ENCODE measurements around the gene ALKBH3. TPM values are rescaled to one million over a fixed set of nuclear protein-coding genes. Genes with fewer than 3 reads are reported as not detected.
A peak's percentile ranks its signal among the peaks of the same experiment; 100 is the strongest.

The ALKBH3 gene
- polyA plus RNA-seq, 1 experiment = 36.5 TPM

GRCh38 chr11:43922744-43923405 lies 42.2 kb downstream of the ALKBH3 start:
- H3K9me3 ChIP-seq (ENCODE audit: control insufficient read depth, insufficient read depth, low read length) = no peaks in the 10 kb centered on the region
- TF ChIP-seq, protein P1, sequence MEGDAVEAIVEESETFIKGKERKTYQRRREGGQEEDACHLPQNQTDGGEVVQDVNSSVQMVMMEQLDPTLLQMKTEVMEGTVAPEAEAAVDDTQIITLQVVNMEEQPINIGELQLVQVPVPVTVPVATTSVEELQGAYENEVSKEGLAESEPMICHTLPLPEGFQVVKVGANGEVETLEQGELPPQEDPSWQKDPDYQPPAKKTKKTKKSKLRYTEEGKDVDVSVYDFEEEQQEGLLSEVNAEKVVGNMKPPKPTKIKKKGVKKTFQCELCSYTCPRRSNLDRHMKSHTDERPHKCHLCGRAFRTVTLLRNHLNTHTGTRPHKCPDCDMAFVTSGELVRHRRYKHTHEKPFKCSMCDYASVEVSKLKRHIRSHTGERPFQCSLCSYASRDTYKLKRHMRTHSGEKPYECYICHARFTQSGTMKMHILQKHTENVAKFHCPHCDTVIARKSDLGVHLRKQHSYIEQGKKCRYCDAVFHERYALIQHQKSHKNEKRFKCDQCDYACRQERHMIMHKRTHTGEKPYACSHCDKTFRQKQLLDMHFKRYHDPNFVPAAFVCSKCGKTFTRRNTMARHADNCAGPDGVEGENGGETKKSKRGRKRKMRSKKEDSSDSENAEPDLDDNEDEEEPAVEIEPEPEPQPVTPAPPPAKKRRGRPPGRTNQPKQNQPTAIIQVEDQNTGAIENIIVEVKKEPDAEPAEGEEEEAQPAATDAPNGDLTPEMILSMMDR (IDR thresholded peaks at IDR 0.05; ENCODE audit: low read depth, low read length) = no peak
- no peaks in the 10 kb centered on the region for H3K27me3 ChIP-seq (ENCODE audit: control insufficient read depth, insufficient read depth, low read length)
- ChIA-PET CTCF (interaction anchor here (1.1 to 1.6 kb wide), 4 partner anchors 10 to 171 kb away, joined by 3 to 6 read pairs (median 4); no protein-coding TSS in a partner anchor), POLR2A (interaction anchor here (0.9 to 3.0 kb wide), 4 partner anchors 11 to 92 kb away, joined by 3 to 13 read pairs (median 7); partner anchors contain the start of gene C11orf96)
- H3K4me3 ChIP-seq (ENCODE audit: low read depth, low read length) = no peak overlapping the region
- H3K27ac ChIP-seq (ENCODE audit: low read depth, low read length) = peak overlapping the region; percentile 95
- DNase-seq (ENCODE audit: low read depth, low spot score) = no peak

GRCh38 chr11:43923406-43924111 lies 42.9 kb downstream of the ALKBH3 start:
- Histone ChIP-seq H3K27me3 (ENCODE audit: control insufficient read depth, insufficient read depth, low read length) (no peaks in the 10 kb centered on the region), H3K4me3 (ENCODE audit: low read depth, low read length) (no peak overlapping the region), H3K27ac (ENCODE audit: low read depth, low read length) (peak overlapping the region; percentile 95), H3K9me3 (ENCODE audit: control insufficient read depth, insufficient read depth, low read length) (no peaks in the 10 kb centered on the region)
- DNase-seq (ENCODE audit: low read depth, low spot score) = peak; percentile 79
- TF ChIP-seq, protein P1 (IDR thresholded peaks at IDR 0.05; ENCODE audit: low read depth, low read length) = no peak
- ChIA-PET POLR2A (interaction anchor here (0.6 to 3.0 kb wide), 5 partner anchors 10 to 612 kb away, joined by 3 to 13 read pairs (median 4); partner anchors contain the start of gene C11orf96), CTCF (interaction anchor here (1.1 to 1.6 kb wide), 5 partner anchors 9 to 171 kb away, joined by 3 to 6 read pairs (median 3); no protein-coding TSS in a partner anchor)

DNA sequence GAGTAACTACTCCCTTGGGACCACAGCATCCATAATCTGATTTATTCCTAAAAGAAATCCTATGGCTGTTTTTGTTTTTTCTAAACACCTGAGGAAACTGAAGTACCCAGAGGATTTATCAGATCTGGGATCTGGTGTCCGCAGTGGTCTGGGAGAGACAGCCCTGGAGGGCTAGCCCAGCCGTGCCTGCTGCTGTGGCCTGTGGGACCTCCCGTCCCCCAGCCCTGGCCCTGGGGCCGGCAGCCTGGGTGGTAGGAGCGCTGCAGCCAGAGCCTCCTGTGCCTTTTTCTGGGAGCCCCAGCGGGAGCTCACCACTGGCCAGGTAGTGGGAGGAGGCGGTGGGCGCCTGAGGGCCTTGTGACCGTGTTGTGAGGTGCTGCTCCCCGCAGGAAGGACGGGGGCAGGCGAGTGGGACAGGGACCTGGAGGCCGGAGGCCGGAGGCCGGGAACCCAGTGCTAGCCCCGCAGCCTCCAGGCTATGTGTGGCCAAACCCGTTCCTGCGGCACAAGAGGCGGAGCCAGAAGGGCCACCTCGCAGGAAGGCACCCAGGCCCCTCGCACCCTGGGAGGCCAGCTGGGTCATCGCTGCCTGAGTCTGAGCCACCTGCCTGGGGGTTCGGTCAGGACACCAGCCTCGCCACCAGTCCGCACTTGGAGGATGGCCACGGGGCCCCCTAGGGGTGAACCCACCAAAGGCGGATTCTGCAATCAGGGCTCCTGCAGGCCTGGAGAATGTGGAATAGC lies 43.7 kb downstream of the ALKBH3 start:
- H3K4me3 ChIP-seq (ENCODE audit: low read depth, low read length) = no peak overlapping the region
- TF ChIP-seq, protein P1 (IDR thresholded peaks at IDR 0.05; ENCODE audit: low read depth, low read length) = peak; percentile 17; the same call in 1 of the 2 replicates
- H3K9me3 ChIP-seq (ENCODE audit: control insufficient read depth, insufficient read depth, low read length) = no peaks in the 10 kb centered on the region
- H3K27me3 ChIP-seq (ENCODE audit: control insufficient read depth, insufficient read depth, low read length) = no peaks in the 10 kb centered on the region
- peak overlapping the region; percentile 95 for H3K27ac ChIP-seq (ENCODE audit: low read depth, low read length)
- DNase-seq (ENCODE audit: low read depth, low spot score) = no peak
- CTCF ChIA-PET = interaction anchor here (0.9 to 1.6 kb wide), 4 partner anchors 8 to 170 kb away, joined by 3 to 6 read pairs (median 3); no protein-coding TSS in a partner anchor
- POLR2A ChIA-PET = interaction anchor here (0.6 to 3.0 kb wide), 5 partner anchors 9 to 613 kb away, joined by 3 to 13 read pairs (median 4); partner anchors contain the start of gene C11orf96

DNA sequence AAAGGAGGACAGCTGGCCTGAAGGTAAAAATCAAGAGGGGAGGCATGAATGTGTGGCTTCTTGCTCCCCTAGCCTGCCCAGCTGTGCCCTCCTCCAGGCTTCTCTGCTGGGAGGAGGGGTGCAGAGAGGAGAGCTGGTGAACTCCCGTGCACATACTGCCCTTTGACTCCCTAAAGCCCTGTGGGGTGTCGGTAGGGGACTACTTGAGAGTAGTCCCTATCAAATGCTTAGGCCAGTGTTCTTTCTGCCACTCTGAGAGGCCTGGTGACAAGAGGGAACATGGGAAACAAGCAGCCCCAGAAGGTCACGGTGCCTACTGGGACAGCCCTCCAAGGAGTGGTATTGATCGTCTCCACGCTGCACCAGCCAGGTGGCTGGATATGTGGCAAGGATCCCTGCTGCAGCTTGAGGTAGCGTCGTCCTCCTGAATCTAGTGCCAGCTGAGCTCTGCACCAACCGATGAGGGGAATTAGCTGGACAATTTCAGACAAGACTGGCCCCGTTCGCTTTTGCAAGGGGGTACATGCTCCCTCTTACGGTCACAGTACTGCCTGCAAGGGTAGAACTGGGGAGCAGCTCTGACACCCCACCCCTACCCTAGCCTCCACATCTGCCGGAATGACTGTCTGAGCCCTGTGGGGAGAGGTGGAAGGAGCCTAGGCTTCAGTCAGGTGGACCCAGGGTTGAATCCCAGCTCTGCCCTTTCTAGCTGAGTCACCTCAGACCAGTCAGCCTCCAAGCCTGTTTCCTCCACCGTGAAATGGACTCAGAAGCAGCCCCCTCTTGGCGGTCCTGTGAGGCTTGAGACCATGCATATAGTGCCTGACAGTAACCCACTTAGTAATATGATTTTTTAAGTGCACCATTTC lies 44.7 kb downstream of the ALKBH3 start:
- Histone ChIP-seq H3K9me3 (ENCODE audit: control insufficient read depth, insufficient read depth, low read length) (no peaks in the 10 kb centered on the region), H3K4me3 (ENCODE audit: low read depth, low read length) (no peak overlapping the region), H3K27ac (ENCODE audit: low read depth, low read length) (no peak overlapping the region), H3K27me3 (ENCODE audit: control insufficient read depth, insufficient read depth, low read length) (no peaks in the 10 kb centered on the region)
- ChIA-PET CTCF (interaction anchor here (0.9 to 1.5 kb wide), 3 partner anchors 20 to 100 kb away, joined by 3 read pairs; no protein-coding TSS in a partner anchor), POLR2A (interaction anchor here (0.8 to 3.0 kb wide), 2 partner anchors 8 to 17 kb away, joined by 4 to 13 read pairs; partner anchors contain the start of gene C11orf96)
- DNase-seq (ENCODE audit: low read depth, low spot score) = no peak
- TF ChIP-seq, protein P1 (IDR thresholded peaks at IDR 0.05; ENCODE audit: low read depth, low read length) = no peak

All from AG04450 (cell line).